NCI-H446 treated with DMSO at 0.1 percent for 48 hours (cell line): Measurements from ENCODE around the gene AGA.

ENCODE experiments used
- DNase-seq: peaks from one replicate; lab custom pipeline; 2025; lab: John Stamatoyannopoulos, UW

AGA gene

DNA sequence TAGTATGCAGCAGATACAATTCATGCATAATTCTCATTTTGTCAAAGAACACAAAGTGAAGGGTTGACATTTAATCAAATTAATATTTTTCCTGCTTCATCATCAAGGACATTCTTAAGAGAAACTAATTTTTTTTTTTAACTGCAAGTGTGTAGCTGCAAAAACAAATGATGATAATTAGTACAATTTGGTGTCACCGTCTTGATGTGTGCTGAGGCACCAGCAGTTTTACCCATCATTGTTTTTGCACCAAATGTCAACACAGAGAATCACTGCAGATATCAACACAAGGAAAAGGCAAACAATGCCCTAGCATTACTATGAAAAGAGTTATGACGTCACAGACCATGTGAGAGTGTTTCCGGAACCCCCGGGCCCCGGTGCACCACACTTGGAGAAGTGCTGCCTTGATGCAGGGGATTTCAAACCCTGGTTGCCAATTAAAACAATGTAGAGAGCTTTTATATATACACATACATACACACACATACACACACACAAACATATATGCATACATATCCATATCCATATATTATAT lies 55.9 kb downstream of the AGA start:
- no peak for DNase-seq

DNA sequence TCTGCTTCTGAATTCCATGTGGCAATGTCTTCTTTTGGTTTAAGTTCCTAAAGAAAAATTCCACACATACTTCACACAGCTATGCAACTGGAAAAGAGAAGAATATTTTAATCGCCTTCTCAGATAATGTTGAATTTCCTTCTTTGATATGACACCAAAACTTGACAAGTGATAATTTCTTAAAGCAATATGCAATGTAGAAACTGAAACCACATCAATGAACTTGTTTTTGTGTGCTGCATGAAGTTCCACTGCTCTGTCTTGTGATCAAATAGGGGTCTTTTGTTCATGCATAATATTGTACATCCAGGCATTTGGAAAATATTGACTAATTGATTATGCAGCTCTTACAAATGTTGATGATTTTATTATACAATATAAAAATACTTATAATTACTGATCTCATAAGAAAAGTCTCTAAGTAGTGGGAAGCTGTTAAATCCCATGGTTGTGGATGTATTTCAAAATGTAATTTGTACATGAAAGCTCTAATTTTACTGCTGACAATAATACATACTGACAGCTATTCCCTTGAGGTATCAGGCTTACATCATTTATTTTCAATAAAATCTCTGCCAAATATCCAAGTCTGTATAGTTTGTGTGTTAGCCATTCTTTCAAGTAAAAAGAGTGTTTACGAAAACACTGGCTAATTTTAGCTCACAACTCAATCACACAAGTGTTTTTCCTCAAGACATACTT lies 56.5 kb downstream of the AGA start:
- no peak for DNase-seq

DNA sequence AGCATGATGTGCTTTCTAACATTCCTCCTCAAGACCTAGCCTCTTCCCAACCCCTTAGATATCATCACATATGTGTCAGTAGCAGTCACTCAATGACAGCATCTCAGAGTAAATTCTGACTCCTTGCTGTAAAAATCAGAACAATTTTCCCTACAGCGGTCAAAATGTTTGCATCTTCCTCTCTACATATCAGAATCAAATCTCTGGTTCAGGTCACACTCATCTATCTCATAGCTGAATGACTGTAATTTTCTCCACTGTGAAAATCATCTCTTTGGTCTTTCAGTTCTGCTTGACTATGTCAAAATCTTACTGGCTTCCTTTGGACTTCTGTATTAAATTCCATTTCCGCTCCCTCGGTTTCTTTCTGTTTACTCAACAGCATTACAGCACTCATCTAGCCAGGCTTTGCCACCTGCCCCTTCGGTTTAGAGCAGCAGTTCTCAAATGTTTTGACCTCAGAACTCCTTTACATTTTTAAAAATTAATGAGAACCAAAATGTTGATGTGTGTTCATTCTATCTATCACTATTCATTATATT lies 57.3 kb downstream of the AGA start:
- no peak for DNase-seq

DNA sequence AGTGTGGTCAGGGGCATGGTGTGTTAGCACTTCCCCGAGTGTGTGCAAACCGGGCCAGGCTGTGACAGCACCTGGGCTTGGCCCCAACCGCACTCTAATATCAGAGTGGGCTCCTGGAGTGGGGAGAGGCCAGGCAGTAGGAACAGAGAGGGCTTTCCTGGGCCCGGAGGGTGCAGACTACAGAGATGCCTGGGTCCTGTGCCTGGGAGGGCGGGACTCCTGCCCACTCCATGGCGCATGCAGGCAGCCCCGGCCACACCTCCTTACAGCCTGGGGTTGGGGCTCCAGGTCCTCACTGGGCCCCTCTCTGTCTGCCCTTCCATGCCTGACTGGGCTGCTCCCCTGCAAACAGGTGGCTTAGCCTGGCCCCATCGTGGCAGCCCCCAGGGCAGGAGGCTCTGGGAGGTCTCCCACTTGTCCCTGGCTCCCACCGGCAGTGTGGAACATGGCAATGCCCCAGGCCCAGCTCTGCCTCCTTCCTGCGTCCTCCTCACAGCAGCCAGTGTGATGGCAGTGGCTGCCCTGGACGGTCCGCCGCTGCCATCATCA lies 60.4 kb downstream of the AGA start:
- no peak for DNase-seq
